Spleen (tissue), 11 donors: ENCODE results near the gene SEPHS1. TPM values are rescaled to one million over a fixed set of nuclear protein-coding genes. Genes with fewer than 3 reads are reported as not detected.

Source experiments
- DNase-seq: peaks from one replicate; pipeline ENCODE4 v3.0.0-alpha.2; 2020
- H3K27ac ChIP-seq, 8 donors: fragments of 200-600 bp; sonication (generic) in 7 of 8; 1 replicate in 4 of 8; 2 replicates in 4 of 8; pipeline versions ENCODE4 v1.5.0 to v1.8.0; 2016 to 2021; ENCODE audit warnings: inconsistent platforms in 4 of 8, mild to moderate bottlenecking in 4 of 8, moderate library complexity in 1 of 8
- H3K27me3 ChIP-seq, 7 donors: fragments of 200-600 bp; sonication (generic) in 6 of 7; replicated peaks in 1 of 7; 1 replicate in 4 of 7; 2 replicates in 3 of 7; pipeline versions ENCODE4 v1.5.0 to v1.8.0; 2016 to 2021; ENCODE audit warnings: inconsistent platforms in 3 of 7, mild to moderate bottlenecking in 1 of 7
- H3K36me3 ChIP-seq, 6 donors: fragments of 200-600 bp; sonication (generic) in 5 of 6; 1 replicate in 4 of 6; 2 replicates in 2 of 6; pipeline versions ENCODE4 v1.5.0 to v1.8.0; 2016 to 2021; ENCODE audit warnings: inconsistent platforms in 2 of 6
- H3K4me1 ChIP-seq, 6 donors: fragments of 200-600 bp; sonication (generic) in 5 of 6; 1 replicate in 3 of 6; 2 replicates in 3 of 6; pipeline versions ENCODE4 v1.5.0 to v1.8.0; 2016 to 2021; ENCODE audit warnings: inconsistent platforms in 3 of 6
- H3K4me3 ChIP-seq, 8 donors: fragments of 200-600 bp; sonication (generic) in 7 of 8; 1 replicate in 4 of 8; 2 replicates in 4 of 8; pipeline versions ENCODE4 v1.5.0 to v1.8.0; 2016 to 2021; ENCODE audit warnings: inconsistent platforms in 4 of 8, mild to moderate bottlenecking in 4 of 8, moderate library complexity in 2 of 8
- H3K9me3 ChIP-seq, 8 donors: fragments of 200-600 bp; sonication (generic) in 7 of 8; 1 replicate in 4 of 8; 2 replicates in 4 of 8; pipeline versions ENCODE4 v1.5.0 to v1.8.0; 2016 to 2021; ENCODE audit warnings: inconsistent platforms in 4 of 8
- CTCF ChIP-seq, 11 experiments: fragments of 200-600 bp in 7 of 11; fragments of 450-650 bp in 4 of 11; sonication (generic) in 4 of 11; IDR thresholded peaks in 8 of 11; conservative IDR thresholded peaks in 3 of 11; 1 replicate in 7 of 11; 2 replicates in 4 of 11; pipeline versions ENCODE4 v1.4.0 to v1.8.0; 2016 to 2021; ENCODE audit warnings: antibody characterized with exemption in 11 of 11, inconsistent platforms in 4 of 11, mild to moderate bottlenecking in 1 of 11
- POLR2A ChIP-seq, 3 donors: fragments of 450-650 bp; IDR thresholded peaks; one replicate each; pipeline ENCODE4 v1.5.1; 2017; ENCODE audit warnings: antibody characterized with exemption in 3 of 3, mild to moderate bottlenecking in 1 of 3
- POLR2AphosphoS5 ChIP-seq, 3 donors: sonication (generic); formaldehyde crosslinking; IDR thresholded peaks; one replicate each; pipeline ENCODE4 v1.5.1; 2017; ENCODE audit warnings: antibody characterized with exemption in 3 of 3
- WGBS, 5 donors: extraction: QIAGEN DNeasy Blood & Tissue Kit in 3 of 5; methylation state at CpG; one replicate each; pipeline versions ENCODE4 v1.1.5 to v1.1.7; 2013 to 2018; 5-methylcytosine and 5-hydroxymethylcytosine counted together
- intact Hi-C: fragments of 100-400 bp; cut with DNase I; formaldehyde crosslinking; loops from one replicate; pipeline ENCODE4 v1.15.0; 2023; ENCODE audit warnings: low total_unique reads
- polyA plus RNA-seq, 3 donors: library from polyadenylated mRNA; stranded (reverse); fragments of 200-250 nt; gene quantifications; one replicate each; pipeline ENCODE4 v1.2.1, GENCODE V29; 2013
- total RNA-seq, 7 donors: library from RNA; depleted of rRNA in 3 of 7; stranded (reverse); fragments of >200 nt in 3 of 7; fragmentation: NEBNext Ultra II Directional in 4 of 7; extraction: Animal tissue kit (Norgen Biotek cat#: 25700) in 4 of 7; gene quantifications; one replicate each; pipeline versions ENCODE4 v1.1.0 to v1.2.1, GENCODE V29; 2016 to 2021
- donor health status: healthy with polysubstance abuse.
- donor health status: DM: no; HTN: no; CAD: no; lungs with moderate emphysema.
- donor health status: DM: no; HTN: no; CAD: no.
- donor health status: Bipolar disorder and iron deficiency.
- donor health status: healthy.
- donor health status: DM: no; HTN: no; CAD: no.
- donor health status: DM: yes; HTN: yes; CAD: no.

Gene SEPHS1
- total and polyA plus RNA-seq, 10 donors = 15.4 to 44.0 (median 28.0) TPM

GRCh38 chr10:13270877-13271551, 77.1 kb downstream of the SEPHS1 start:
- Histone ChIP-seq H3K4me1 (peaks cover 0 to 5% (median 0%) of the 10 kb centered on the region in 6 donors), H3K9me3 (no peaks in the 10 kb centered on the region), H3K36me3 (no peaks in the 10 kb centered on the region), H3K27ac (peak overlapping the region in 1 of 8 donors; percentile 52), H3K27me3 (no peaks in the 10 kb centered on the region), H3K4me3 (no peak overlapping the region)
- 88 to 95% (median 90%) methylated on average over 9 of the region's 9 CpGs for WGBS, 5 donors
- no peak for TF ChIP-seq CTCF (IDR thresholded peaks at IDR 0.05 in 8 of 11, conservative IDR thresholded peaks at IDR 0.05 in 3 of 11)
- TF ChIP-seq POLR2AphosphoS5 (IDR thresholded peaks at IDR 0.05) = no peak
- TF ChIP-seq POLR2A (IDR thresholded peaks at IDR 0.05) = no peak
- DNase-seq = no peak
- intact Hi-C loops = no loop called here

DNA sequence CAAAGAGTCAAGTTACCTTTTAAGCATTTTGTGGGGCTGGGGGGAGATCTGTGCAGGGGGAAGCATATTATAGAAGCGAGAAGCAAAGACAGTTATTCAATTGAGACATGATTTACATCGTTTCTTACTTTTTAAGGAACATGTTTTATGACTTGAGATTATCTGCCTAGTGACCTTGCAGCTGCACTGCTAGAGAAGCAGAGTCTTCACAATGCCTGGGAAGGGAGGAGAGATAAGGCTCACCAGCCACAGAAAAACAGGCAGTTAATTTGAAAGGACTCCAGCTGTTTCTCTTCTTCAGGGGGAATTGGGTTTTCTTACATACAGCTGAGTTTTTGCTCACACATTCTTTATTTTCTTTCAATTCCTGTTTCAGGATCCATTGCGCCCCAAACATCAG, 79.3 kb downstream of the SEPHS1 start:
- H3K27me3 ChIP-seq = peaks cover 0 to 4% (median 0%) of the 10 kb centered on the region in 7 donors
- TF ChIP-seq POLR2AphosphoS5 (IDR thresholded peaks at IDR 0.05) (no peak), POLR2A (IDR thresholded peaks at IDR 0.05) (no peak), CTCF (IDR thresholded peaks at IDR 0.05 in 8 of 11, conservative IDR thresholded peaks at IDR 0.05 in 3 of 11) (no peak)
- H3K27ac ChIP-seq = no peak overlapping the region
- H3K4me1 ChIP-seq = peaks cover 0 to 5% (median 0%) of the 10 kb centered on the region in 6 donors
- DNase-seq = no peak
- no peak overlapping the region for H3K4me3 ChIP-seq
- no peaks in the 10 kb centered on the region for H3K9me3 ChIP-seq
- no peaks in the 10 kb centered on the region for H3K36me3 ChIP-seq
- WGBS, 5 donors = 16 to 48% (median 20%) methylated on average over 3 of the region's 3 CpGs
- intact Hi-C loops = no loop called here

DNA sequence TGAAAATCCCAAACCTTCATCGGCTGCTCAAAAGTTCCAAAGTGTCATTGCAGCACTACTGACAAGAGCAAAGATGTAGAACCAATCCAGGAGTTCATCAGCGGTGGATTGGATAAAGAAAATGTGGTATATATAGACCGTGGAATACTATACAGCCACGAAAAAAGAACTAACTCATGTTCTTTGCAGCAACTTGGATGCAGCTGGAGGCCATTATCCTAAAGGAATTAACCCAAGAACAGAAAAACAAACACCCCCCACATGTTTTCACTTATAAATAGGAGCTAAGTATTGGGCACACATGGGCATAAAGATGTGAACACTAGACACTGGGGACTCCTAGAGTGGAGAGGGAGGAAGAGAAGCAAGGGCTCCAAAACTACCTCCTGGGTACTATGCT, 79.8 kb downstream of the SEPHS1 start:
- WGBS, 5 donors = 69 to 93% (median 73%) methylated on average over 4 of the region's 4 CpGs
- no peak for DNase-seq
- Histone ChIP-seq H3K9me3 (no peaks in the 10 kb centered on the region), H3K4me3 (no peak overlapping the region), H3K27me3 (peaks cover 0 to 8% (median 0%) of the 10 kb centered on the region in 7 donors), H3K27ac (no peak overlapping the region), H3K36me3 (no peaks in the 10 kb centered on the region), H3K4me1 (peaks cover 0 to 5% (median 0%) of the 10 kb centered on the region in 6 donors)
- intact Hi-C loops = no loop called here
- TF ChIP-seq POLR2AphosphoS5 (IDR thresholded peaks at IDR 0.05) = no peak

Other genes starting within 250 kb of the SEPHS1 start
- gene OPTN, start 248.1 kb downstream of the SEPHS1 start, total RNA-seq = 10 to 100 TPM; 43.5 to 73.7 (median 61.0) TPM
- 10 to 100 TPM; 17.2 to 51.3 (median 25.1) TPM for gene OPTN, start 248.1 kb downstream of the SEPHS1 start, polyA plus RNA-seq
- 1 to 10 TPM in 6 of 7 donors, under 1 TPM in 1; 0.98 to 5.3 (median 2.8) TPM for gene MCM10, start 186.7 kb downstream of the SEPHS1 start, total RNA-seq
- under 1 TPM; 0.24 to 0.99 (median 0.80) TPM for gene MCM10, start 186.7 kb downstream of the SEPHS1 start, polyA plus RNA-seq
- not detected for gene UCMA, start 113.9 kb downstream of the SEPHS1 start, total RNA-seq
- gene UCMA, start 113.9 kb downstream of the SEPHS1 start, polyA plus RNA-seq = not detected
- gene PHYH, start 48.2 kb downstream of the SEPHS1 start, total RNA-seq = 10 to 100 TPM in 6 of 7 donors, 1 to 10 TPM in 1; 9.8 to 30.5 (median 14.7) TPM
- gene PHYH, start 48.2 kb downstream of the SEPHS1 start, polyA plus RNA-seq = 10 to 100 TPM; 10.6 to 22.4 (median 12.5) TPM
- 10 to 100 TPM in 6 of 7 donors, 1 to 10 TPM in 1; 8.7 to 20.2 (median 12.1) TPM for gene BEND7, start 180.7 kb upstream of the SEPHS1 start, total RNA-seq
- 1 to 10 TPM in 2 of 3 donors, under 1 TPM in 1; 0.93 to 1.9 (median 1.3) TPM for gene BEND7, start 180.7 kb upstream of the SEPHS1 start, polyA plus RNA-seq
- 10 to 100 TPM; 19.3 to 41.7 (median 27.8) TPM for gene PRPF18, start 238.7 kb upstream of the SEPHS1 start, total RNA-seq
- gene PRPF18, start 238.7 kb upstream of the SEPHS1 start, polyA plus RNA-seq = 10 to 100 TPM in 2 of 3 donors, 1 to 10 TPM in 1; 7.1 to 14.8 (median 10.6) TPM